ENCODE data around the gene DLAT.
"Not testable (repeated sequence)": the region's sequence is repeated elsewhere in the genome, so short reads cannot be mapped to it uniquely, and the experiment has no call there.

The DLAT gene

GRCh38 chr11:111992206-111992855, 32.9 kb upstream of the DLAT start:
- FAIRE-seq (no peak), DNase-seq (ENCODE audit: insufficient read length, low spot score) (no peak)
- no peak for TF ChIP-seq POLR2A (IDR thresholded peaks at IDR 0.05; ENCODE audit: low read depth, low read length)

GRCh38 chr11:111996129-111996528, 29.1 kb upstream of the DLAT start:
- FAIRE-seq (no peak), DNase-seq (ENCODE audit: insufficient read length, low spot score) (no peak)
- no peak for TF ChIP-seq POLR2A (IDR thresholded peaks at IDR 0.05; ENCODE audit: low read depth, low read length)

GRCh38 chr11:111996669-111997068, 28.5 kb upstream of the DLAT start:
- not testable (repeated sequence) for DNase-seq (ENCODE audit: insufficient read length, low spot score); FAIRE-seq

DNA sequence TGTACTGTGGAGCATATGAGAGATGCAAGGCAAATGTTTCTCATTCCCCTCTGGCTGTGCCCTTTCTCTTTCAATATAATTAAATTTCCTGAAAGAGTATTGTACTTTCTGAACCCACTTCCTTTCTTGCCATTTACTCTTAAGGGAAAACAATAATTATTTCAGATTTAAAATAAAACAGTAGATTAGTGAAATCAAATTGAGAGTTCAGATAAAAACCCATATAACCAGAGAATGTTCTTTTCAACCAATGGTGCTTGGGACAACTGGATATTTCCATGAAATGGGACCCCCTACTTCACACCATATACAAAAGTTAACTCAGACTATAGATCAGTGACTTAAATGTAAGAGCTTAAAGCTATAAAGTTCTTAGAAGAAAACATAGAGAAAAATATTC, 26.1 kb upstream of the DLAT start:
- DNase-seq (ENCODE audit: insufficient read length, low spot score), result no peak
- FAIRE-seq, result no peak
- no peak for TF ChIP-seq POLR2A (IDR thresholded peaks at IDR 0.05; ENCODE audit: low read depth, low read length)

DNA sequence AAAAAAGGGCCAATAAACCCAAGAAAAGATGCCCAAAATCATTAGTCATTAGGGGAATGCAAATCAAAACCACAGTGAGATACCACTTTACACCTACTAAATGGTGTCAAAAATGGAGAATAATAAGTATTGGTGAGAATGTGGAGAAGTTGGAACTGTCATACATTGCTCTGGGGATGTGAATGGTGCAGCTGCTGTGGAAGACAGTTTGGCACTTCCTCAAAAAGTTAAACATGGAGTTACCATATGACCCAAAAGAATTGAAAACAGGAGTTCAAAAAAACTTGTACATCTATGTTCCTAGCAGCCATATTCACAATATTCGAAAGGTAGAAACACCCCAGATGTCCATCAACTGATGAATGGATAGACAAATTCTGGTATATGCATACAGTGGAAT, 24.5 kb upstream of the DLAT start:
- TF ChIP-seq POLR2A (IDR thresholded peaks at IDR 0.05; ENCODE audit: low read depth, low read length), result no peak
- FAIRE-seq, result no peak
- DNase-seq (ENCODE audit: insufficient read length, low spot score), result no peak

GRCh38 chr11:112002491-112003216, 22.6 kb upstream of the DLAT start:
- no peak for TF ChIP-seq POLR2A (IDR thresholded peaks at IDR 0.05; ENCODE audit: low read depth, low read length)
- FAIRE-seq, result no peak
- no peak for DNase-seq (ENCODE audit: insufficient read length, low spot score)

- FAIRE-seq (no peak), DNase-seq (ENCODE audit: insufficient read length, low spot score) (no peak)
- no peak for TF ChIP-seq POLR2A (IDR thresholded peaks at IDR 0.05; ENCODE audit: low read depth, low read length)
Measured at GRCh38 chr11:112004389-112004788, 20.8 kb upstream of the DLAT start.

DNA sequence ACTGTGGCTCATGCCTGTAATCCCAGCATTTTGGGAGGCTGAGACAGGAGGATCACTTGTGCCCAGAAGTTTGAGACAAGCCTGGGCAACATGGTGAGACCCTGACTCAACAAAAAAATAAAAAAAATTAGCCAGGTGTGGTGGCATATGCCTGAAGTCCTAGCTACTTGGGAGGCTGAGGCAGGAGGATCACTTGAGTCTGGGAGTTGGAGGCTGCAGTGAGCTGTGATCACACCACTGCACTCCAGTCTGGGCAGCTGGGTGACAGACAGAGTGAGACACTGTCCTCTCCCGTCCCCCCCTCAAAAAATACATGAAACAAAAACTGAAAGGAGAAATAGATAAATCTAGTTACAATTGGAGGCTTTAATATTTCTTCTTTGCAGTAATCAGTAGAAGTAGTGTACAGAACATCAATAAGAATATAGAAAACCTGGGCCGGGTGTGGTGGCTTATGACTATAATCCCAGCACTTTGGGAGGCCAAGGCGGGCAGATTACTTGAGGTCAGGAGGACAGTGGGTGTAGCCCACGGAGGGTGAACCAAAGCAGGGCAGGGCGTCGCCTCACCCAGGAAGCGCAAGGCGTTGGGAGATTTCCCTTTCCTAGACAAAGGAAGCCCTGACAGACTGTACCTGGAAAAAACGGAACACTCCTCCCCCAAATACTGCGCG, 19.6 kb upstream of the DLAT start:
- no peak for DNase-seq (ENCODE audit: insufficient read length, low spot score)

DNA sequence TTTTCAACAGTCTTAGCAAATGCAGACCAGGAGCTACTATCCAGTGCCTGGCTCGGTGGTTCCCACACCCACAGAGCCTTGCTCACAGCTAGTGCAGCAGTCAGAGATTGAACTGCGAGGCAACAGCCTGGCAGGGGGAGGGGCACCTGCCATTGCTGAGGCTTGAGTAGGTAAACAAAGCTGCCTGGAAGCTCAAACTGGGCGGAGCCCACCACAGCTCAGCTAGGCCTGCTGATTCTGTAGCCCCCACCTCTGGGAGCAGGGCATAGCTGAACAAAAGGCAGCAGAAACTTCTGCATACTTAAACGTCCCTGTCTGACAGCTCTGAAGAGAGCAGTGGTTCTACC, 19.1 kb upstream of the DLAT start:
- not testable (repeated sequence) for DNase-seq (ENCODE audit: insufficient read length, low spot score); FAIRE-seq

More for the DNA sequence above, 19.6 kb upstream of the DLAT start:
- TF ChIP-seq POLR2A (IDR thresholded peaks at IDR 0.05; ENCODE audit: low read depth, low read length), result no peak
- FAIRE-seq, result no peak

DNA sequence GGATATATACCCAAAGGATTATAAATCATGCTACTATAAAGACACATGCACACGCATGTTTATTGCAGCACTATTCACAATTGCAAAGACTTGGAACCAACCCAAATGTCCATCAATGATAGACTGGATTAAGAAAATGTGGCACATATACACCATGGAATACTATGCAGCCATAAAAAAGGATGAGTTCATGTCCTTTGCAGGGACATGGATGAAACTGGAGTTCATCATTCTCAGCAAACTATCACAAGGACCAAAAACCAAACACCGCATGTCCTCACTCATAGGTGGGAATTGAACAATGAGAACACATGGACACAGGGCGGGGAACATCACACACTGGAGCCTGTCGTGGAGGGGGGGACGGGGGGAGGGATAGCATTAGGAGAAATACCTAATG, 13.8 kb upstream of the DLAT start:
- DNase-seq (ENCODE audit: insufficient read length, low spot score); FAIRE-seq: not testable (repeated sequence)

DNA sequence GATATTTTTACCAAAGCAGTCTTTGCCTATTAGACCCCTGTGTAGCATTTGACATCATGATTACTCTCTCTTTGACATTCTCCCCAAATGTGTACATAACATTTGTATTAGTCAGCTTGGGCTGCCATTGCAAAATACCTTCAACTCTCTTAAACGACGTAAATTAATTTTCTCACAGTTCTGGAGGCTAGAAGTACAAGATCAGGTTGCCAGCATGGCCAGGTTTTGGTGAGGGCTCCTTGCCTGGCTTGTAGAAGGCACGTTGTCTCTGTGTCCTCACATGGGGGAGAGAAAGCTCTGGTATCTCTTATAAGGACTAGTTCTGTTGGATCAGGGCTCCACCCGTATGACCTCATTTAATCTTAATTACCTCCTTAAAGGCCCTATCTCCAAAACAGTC, 12.3 kb upstream of the DLAT start:
- no peak for TF ChIP-seq POLR2A (IDR thresholded peaks at IDR 0.05; ENCODE audit: low read depth, low read length)
- DNase-seq (ENCODE audit: insufficient read length, low spot score) (no peak), FAIRE-seq (no peak)

DNA sequence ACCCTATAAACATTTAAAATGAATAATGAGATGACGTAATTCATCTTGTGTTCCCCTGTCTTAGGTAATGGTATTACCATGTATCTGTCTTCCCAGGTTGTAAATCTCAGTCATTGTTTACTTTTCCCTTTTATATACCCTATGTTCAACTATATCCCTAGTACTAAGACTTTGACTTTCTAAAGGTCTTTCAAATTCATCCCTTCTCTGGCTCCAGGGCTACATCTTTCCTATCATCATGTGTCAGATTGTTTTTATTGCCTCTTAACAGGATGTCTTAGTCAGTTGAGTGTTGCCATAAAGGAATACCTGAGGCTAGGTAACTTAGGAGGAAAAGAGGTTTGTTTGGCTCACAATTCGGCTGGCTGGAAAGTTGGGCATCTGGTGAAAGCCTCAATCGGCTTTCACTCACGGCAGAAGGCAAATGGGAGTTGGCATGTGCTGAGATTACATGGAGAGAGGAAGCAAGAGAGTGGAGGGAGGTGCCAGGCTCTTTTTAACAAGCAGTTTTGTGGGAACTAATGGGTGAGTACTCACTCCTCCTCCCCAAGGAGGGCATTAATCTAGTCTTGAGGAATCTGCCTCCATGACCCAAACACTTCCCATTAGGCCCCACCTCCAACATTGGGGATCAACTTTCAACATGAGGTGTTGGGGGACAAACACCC, 11.6 kb upstream of the DLAT start:
- TF ChIP-seq POLR2A (IDR thresholded peaks at IDR 0.05; ENCODE audit: low read depth, low read length), result no peak
- FAIRE-seq, result no peak
- no peak for DNase-seq (ENCODE audit: insufficient read length, low spot score)

DNA sequence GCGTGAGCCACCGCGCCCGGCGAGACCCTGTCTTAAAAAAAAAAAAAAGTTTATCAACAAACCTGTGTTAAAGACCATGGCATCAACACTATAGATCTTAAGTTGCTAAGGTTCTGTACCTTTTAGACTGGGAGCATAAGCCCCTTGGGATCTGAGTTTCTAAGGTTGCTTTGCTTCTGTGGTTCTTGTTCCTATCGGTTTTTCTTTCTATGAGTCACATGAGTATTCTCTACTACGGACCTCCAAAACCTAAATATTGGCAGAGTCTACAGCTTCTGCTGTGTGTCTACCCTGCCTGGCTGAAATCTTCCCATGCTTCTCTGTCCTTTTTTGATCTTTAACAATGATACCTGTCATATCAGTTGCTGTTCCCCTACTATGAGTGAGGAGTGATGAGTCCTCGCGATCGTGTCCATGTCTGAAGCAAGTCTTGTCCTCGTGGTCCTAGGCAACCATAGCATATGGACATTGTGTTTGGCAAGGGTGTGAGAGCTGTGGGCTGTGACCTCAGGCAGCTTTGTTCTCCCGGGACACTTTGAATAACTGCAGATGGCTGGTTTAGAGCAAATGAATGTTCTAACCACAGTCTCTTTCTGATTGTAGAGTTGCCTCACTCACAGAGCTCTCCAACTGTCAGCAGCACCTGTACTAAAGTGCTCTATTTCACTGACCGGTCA, 9.0 kb upstream of the DLAT start:
- DNase-seq (ENCODE audit: insufficient read length, low spot score) (no peak), FAIRE-seq (no peak)
- no peak for TF ChIP-seq POLR2A (IDR thresholded peaks at IDR 0.05; ENCODE audit: low read depth, low read length)

DNA sequence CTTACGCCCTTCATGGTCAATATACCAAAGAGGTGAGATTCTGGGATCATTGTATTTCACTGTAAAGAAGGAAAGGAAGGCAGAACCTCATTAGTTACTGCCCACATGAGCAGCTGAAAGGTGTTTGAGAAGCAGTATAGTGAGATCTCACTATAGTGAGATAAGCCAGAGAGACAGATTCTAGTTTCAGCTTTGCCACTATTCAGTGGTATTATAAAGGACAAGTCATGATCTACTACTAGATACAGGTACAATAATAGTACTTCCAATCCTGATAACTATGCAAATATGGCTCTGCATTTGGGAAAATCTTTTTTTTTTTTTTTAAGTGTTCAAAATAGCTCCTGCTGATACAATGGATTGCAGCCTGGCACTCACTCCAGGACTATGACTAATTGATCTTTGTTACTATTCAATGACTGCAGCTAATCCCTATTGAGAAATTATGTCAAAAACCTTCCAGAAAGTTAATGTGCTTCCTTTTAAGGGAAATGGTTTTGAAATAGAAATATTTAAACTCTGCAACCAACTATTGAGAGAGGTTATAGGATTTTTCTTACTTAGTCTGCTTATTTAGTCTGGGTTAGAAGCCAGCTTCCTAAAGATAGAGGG, 8.3 kb upstream of the DLAT start:
- TF ChIP-seq POLR2A (IDR thresholded peaks at IDR 0.05; ENCODE audit: low read depth, low read length), result no peak
- FAIRE-seq, result no peak
- DNase-seq (ENCODE audit: insufficient read length, low spot score), result no peak
